Measurements from ENCODE around the gene PPIL4.
A peak's percentile ranks its signal among the peaks of the same experiment; 100 is the strongest.

The PPIL4 gene

GRCh38 chr6:149566410-149567193, 20.8 kb upstream of the PPIL4 start:
- no peak for DNase-seq (ENCODE audit: low read depth, low spot score)
- TF ChIP-seq EZH2 (IDR thresholded peaks at IDR 0.05), result no peak
- TF ChIP-seq POLR2AphosphoS5 (IDR thresholded peaks at IDR 0.05; ENCODE audit: borderline replicate concordance, low read depth, low read length), result peak; percentile 43; the same call in 1 of the 2 replicates
- H3K9ac ChIP-seq (ENCODE audit: insufficient read length), result peak overlapping the region; percentile 91
- no peak overlapping the region for H3K27ac ChIP-seq
- H3K9me3 ChIP-seq (ENCODE audit: low read depth, low read length), result no peaks in the 10 kb centered on the region
- H3K36me3 ChIP-seq (ENCODE audit: insufficient read depth, low read length), result no peaks in the 10 kb centered on the region
- peak overlapping the region; percentile 88 for H3K4me3 ChIP-seq

GRCh38 chr6:149565527-149566409, 19.9 kb upstream of the PPIL4 start, which contains the start of gene GINM1:
Gene GINM1 (plus strand): TSS chr6:149566375. CDS start chr6:149566415, 40 bp downstream.
- no peaks in the 10 kb centered on the region for H3K36me3 ChIP-seq (ENCODE audit: insufficient read depth, low read length)
- peak; percentile 62 for DNase-seq (ENCODE audit: low read depth, low spot score)
- H3K9ac ChIP-seq (ENCODE audit: insufficient read length), result peak within 1 kb of the TSS; percentile 91
- H3K27ac ChIP-seq, result no peak within 1 kb of the TSS
- TF ChIP-seq FOXP2 (optimal IDR thresholded peaks at IDR 0.05; ENCODE audit: control extremely low read depth, extremely low read length, insufficient read depth) (no peak), EZH2 (IDR thresholded peaks at IDR 0.05) (no peak), POLR2AphosphoS5 (IDR thresholded peaks at IDR 0.05; ENCODE audit: borderline replicate concordance, low read depth, low read length) (no peak)
- H3K4me3 ChIP-seq, result peak within 1 kb of the TSS; percentile 88
- no peaks in the 10 kb centered on the region for H3K9me3 ChIP-seq (ENCODE audit: low read depth, low read length)

GRCh38 chr6:149563928-149564325, 18.1 kb upstream of the PPIL4 start:
- no peak overlapping the region for H3K9ac ChIP-seq (ENCODE audit: insufficient read length)
- H3K36me3 ChIP-seq (ENCODE audit: insufficient read depth, low read length), result no peaks in the 10 kb centered on the region
- no peak for DNase-seq (ENCODE audit: low read depth, low spot score)
- no peak for TF ChIP-seq FOXP2 (optimal IDR thresholded peaks at IDR 0.05; ENCODE audit: control extremely low read depth, extremely low read length, insufficient read depth)
- no peak for TF ChIP-seq POLR2AphosphoS5 (IDR thresholded peaks at IDR 0.05; ENCODE audit: borderline replicate concordance, low read depth, low read length)
- no peak for TF ChIP-seq EZH2 (IDR thresholded peaks at IDR 0.05)
- H3K27ac ChIP-seq, result no peak overlapping the region
- no peak overlapping the region for H3K4me3 ChIP-seq
- H3K9me3 ChIP-seq (ENCODE audit: low read depth, low read length), result no peaks in the 10 kb centered on the region

- no peak for DNase-seq (ENCODE audit: low read depth, low spot score)
- H3K9ac ChIP-seq (ENCODE audit: insufficient read length), result no peak overlapping the region
- H3K36me3 ChIP-seq (ENCODE audit: insufficient read depth, low read length), result no peaks in the 10 kb centered on the region
- TF ChIP-seq FOXP2 (optimal IDR thresholded peaks at IDR 0.05; ENCODE audit: control extremely low read depth, extremely low read length, insufficient read depth) (no peak), EZH2 (IDR thresholded peaks at IDR 0.05) (no peak), POLR2AphosphoS5 (IDR thresholded peaks at IDR 0.05; ENCODE audit: borderline replicate concordance, low read depth, low read length) (no peak)
- H3K4me3 ChIP-seq, result no peak overlapping the region
- H3K27ac ChIP-seq, result no peak overlapping the region
- no peaks in the 10 kb centered on the region for H3K9me3 ChIP-seq (ENCODE audit: low read depth, low read length)
Observed at GRCh38 chr6:149563203-149563927, 17.5 kb upstream of the PPIL4 start.

GRCh38 chr6:149560736-149561135, 14.9 kb upstream of the PPIL4 start:
- no peak overlapping the region for H3K4me3 ChIP-seq
- no peak overlapping the region for H3K9ac ChIP-seq (ENCODE audit: insufficient read length)
- H3K27ac ChIP-seq, result no peak overlapping the region
- no peak for DNase-seq (ENCODE audit: low read depth, low spot score)
- H3K36me3 ChIP-seq (ENCODE audit: insufficient read depth, low read length), result no peaks in the 10 kb centered on the region
- no peak for TF ChIP-seq POLR2AphosphoS5 (IDR thresholded peaks at IDR 0.05; ENCODE audit: borderline replicate concordance, low read depth, low read length)
- TF ChIP-seq EZH2 (IDR thresholded peaks at IDR 0.05), result no peak
- no peak for TF ChIP-seq FOXP2 (optimal IDR thresholded peaks at IDR 0.05; ENCODE audit: control extremely low read depth, extremely low read length, insufficient read depth)
- H3K9me3 ChIP-seq (ENCODE audit: low read depth, low read length), result no peaks in the 10 kb centered on the region

GRCh38 chr6:149559389-149559788, 13.5 kb upstream of the PPIL4 start:
- H3K27ac ChIP-seq, result no peak overlapping the region
- H3K9me3 ChIP-seq (ENCODE audit: low read depth, low read length), result no peaks in the 10 kb centered on the region
- no peak overlapping the region for H3K4me3 ChIP-seq
- TF ChIP-seq FOXP2 (optimal IDR thresholded peaks at IDR 0.05; ENCODE audit: control extremely low read depth, extremely low read length, insufficient read depth) (no peak), POLR2AphosphoS5 (IDR thresholded peaks at IDR 0.05; ENCODE audit: borderline replicate concordance, low read depth, low read length) (no peak), EZH2 (IDR thresholded peaks at IDR 0.05) (no peak)
- DNase-seq (ENCODE audit: low read depth, low spot score), result no peak
- H3K9ac ChIP-seq (ENCODE audit: insufficient read length), result no peak overlapping the region
- no peaks in the 10 kb centered on the region for H3K36me3 ChIP-seq (ENCODE audit: insufficient read depth, low read length)

GRCh38 chr6:149558029-149558428, 12.2 kb upstream of the PPIL4 start:
- DNase-seq (ENCODE audit: low read depth, low spot score), result no peak
- H3K4me3 ChIP-seq, result no peak overlapping the region
- H3K36me3 ChIP-seq (ENCODE audit: insufficient read depth, low read length), result no peaks in the 10 kb centered on the region
- TF ChIP-seq POLR2AphosphoS5 (IDR thresholded peaks at IDR 0.05; ENCODE audit: borderline replicate concordance, low read depth, low read length) (no peak), FOXP2 (optimal IDR thresholded peaks at IDR 0.05; ENCODE audit: control extremely low read depth, extremely low read length, insufficient read depth) (no peak), EZH2 (IDR thresholded peaks at IDR 0.05) (no peak)
- H3K9me3 ChIP-seq (ENCODE audit: low read depth, low read length), result no peaks in the 10 kb centered on the region
- no peak overlapping the region for H3K27ac ChIP-seq
- H3K9ac ChIP-seq (ENCODE audit: insufficient read length), result no peak overlapping the region

- no peak for TF ChIP-seq FOXP2 (optimal IDR thresholded peaks at IDR 0.05; ENCODE audit: control extremely low read depth, extremely low read length, insufficient read depth)
- no peak for TF ChIP-seq POLR2AphosphoS5 (IDR thresholded peaks at IDR 0.05; ENCODE audit: borderline replicate concordance, low read depth, low read length)
- no peak for TF ChIP-seq EZH2 (IDR thresholded peaks at IDR 0.05)
- Histone ChIP-seq H3K27ac (no peak overlapping the region), H3K36me3 (ENCODE audit: insufficient read depth, low read length) (no peaks in the 10 kb centered on the region), H3K9ac (ENCODE audit: insufficient read length) (no peak overlapping the region), H3K4me3 (no peak overlapping the region), H3K9me3 (ENCODE audit: low read depth, low read length) (no peaks in the 10 kb centered on the region)
- DNase-seq (ENCODE audit: low read depth, low spot score), result no peak
Observed at GRCh38 chr6:149551920-149552319, 6.1 kb upstream of the PPIL4 start.

All from SK-N-MC (cell line).